DND-41 (cell line): ENCODE data around the gene WWTR1.

Experiments used
- ATAC-seq: fragments of 200-7000 bp; cut with Tn5 transposase; 3 replicates; pipeline ENCODE4 v1.9.1; 2021; ENCODE audit warnings: low read depth; ENCODE audit not compliant: insufficient read depth
- DNase-seq: peaks from one replicate; pipeline ENCODE4 v3.0.0-alpha.2; 2020
- H2AFZ ChIP-seq: 2 replicates; pipeline ENCODE4 v1.6.0; 2012; ENCODE audit warnings: low read depth, low read length
- H3K27ac ChIP-seq: 2 replicates; pipeline ENCODE4 v1.5.1; 2012; ENCODE audit warnings: low read length, inconsistent platforms
- H3K27me3 ChIP-seq: fragments of 200-600 bp; sonication (generic); 2 replicates; pipeline ENCODE4 v1.6.0; 2012; ENCODE audit warnings: low read length, mild to moderate bottlenecking, inconsistent platforms; ENCODE audit not compliant: insufficient read depth, poor library complexity
- H3K36me3 ChIP-seq: 2 replicates; pipeline ENCODE4 v1.5.1; 2012; ENCODE audit warnings: low read length, inconsistent platforms; ENCODE audit not compliant: insufficient read depth
- H3K4me1 ChIP-seq: 2 replicates; pipeline ENCODE4 v1.5.1; 2012; ENCODE audit warnings: mild to moderate bottlenecking, low read length; ENCODE audit not compliant: insufficient read depth
- H3K4me2 ChIP-seq: 2 replicates; pipeline ENCODE4 v1.6.0; 2012; ENCODE audit warnings: mild to moderate bottlenecking, moderate library complexity, low read length, inconsistent platforms; ENCODE audit not compliant: insufficient read depth
- H3K4me3 ChIP-seq, 2 experiments: fragments of 200-600 bp in 1 of 2; shearing (Covaris generic) in 1 of 2; 2 replicates each; pipeline ENCODE4 v1.5.1; 2012 to 2016; ENCODE audit warnings: inconsistent platforms in 2 of 2, low read length in 2 of 2, mild to moderate bottlenecking in 2 of 2, low read depth in 1 of 2, moderate library complexity in 1 of 2
- H3K79me2 ChIP-seq: 2 replicates; pipeline ENCODE4 v1.6.0; 2012; ENCODE audit warnings: low read length, inconsistent platforms; ENCODE audit not compliant: insufficient read depth
- H3K9ac ChIP-seq: 2 replicates; pipeline ENCODE4 v1.6.0; 2012; ENCODE audit warnings: low read depth, mild to moderate bottlenecking, inconsistent platforms, low read length, moderate library complexity
- H3K9me3 ChIP-seq: 2 replicates; pipeline ENCODE4 v1.5.1; 2012; ENCODE audit warnings: low read length, moderate library complexity, mild to moderate bottlenecking, inconsistent platforms; ENCODE audit not compliant: insufficient read depth, severe bottlenecking
- H4K20me1 ChIP-seq: 2 replicates; pipeline ENCODE4 v1.6.0; 2012; ENCODE audit warnings: low read length; ENCODE audit not compliant: insufficient read depth
- CTCF ChIP-seq: IDR thresholded peaks from 2 replicates; pipeline ENCODE4 v1.5.1; 2012; ENCODE audit warnings: borderline replicate concordance, low read length, moderate library complexity, mild to moderate bottlenecking; ENCODE audit not compliant: poor library complexity, severe bottlenecking; ENCODE audit errors: extremely low read depth
- EZH2 ChIP-seq: IDR thresholded peaks from 3 replicates; pipeline ENCODE4 v1.6.1; 2012; ENCODE audit warnings: borderline replicate concordance, low read depth, mild to moderate bottlenecking, moderate library complexity, low read length, inconsistent platforms; ENCODE audit not compliant: severe bottlenecking

Gene WWTR1

GRCh38 chr3:149547954-149548668 is 109.7 kb downstream of the WWTR1 start:
- H3K36me3 ChIP-seq: no peaks in the 10 kb centered on the region
- no peak overlapping the region for H3K9ac ChIP-seq
- ATAC-seq (no peak), DNase-seq (no peak)
- H3K4me1 ChIP-seq: no peaks in the 10 kb centered on the region
- no peaks in the 10 kb centered on the region for H3K79me2 ChIP-seq
- H4K20me1 ChIP-seq: no peaks in the 10 kb centered on the region
- no peak overlapping the region for H3K27ac ChIP-seq
- H3K4me2 ChIP-seq: no peak overlapping the region
- H3K9me3 ChIP-seq: no peaks in the 10 kb centered on the region
- TF ChIP-seq CTCF: no peak
- TF ChIP-seq EZH2: no peak
- H2AFZ ChIP-seq: no peak overlapping the region
- H3K27me3 ChIP-seq: no peaks in the 10 kb centered on the region
- H3K4me3 ChIP-seq: no peak overlapping the region

GRCh38 chr3:149547413-149547812 is 110.4 kb downstream of the WWTR1 start:
- no peaks in the 10 kb centered on the region for H3K27me3 ChIP-seq
- no peaks in the 10 kb centered on the region for H3K36me3 ChIP-seq
- H3K4me3 ChIP-seq: no peak overlapping the region
- no peak overlapping the region for H3K4me2 ChIP-seq
- ATAC-seq: no peak
- H4K20me1 ChIP-seq: no peaks in the 10 kb centered on the region
- TF ChIP-seq CTCF: no peak
- TF ChIP-seq EZH2: no peak
- no peaks in the 10 kb centered on the region for H3K4me1 ChIP-seq
- no peaks in the 10 kb centered on the region for H3K79me2 ChIP-seq
- no peak overlapping the region for H2AFZ ChIP-seq
- no peaks in the 10 kb centered on the region for H3K9me3 ChIP-seq
- no peak overlapping the region for H3K27ac ChIP-seq
- no peak overlapping the region for H3K9ac ChIP-seq
- no peak for DNase-seq

GRCh38 chr3:149545049-149545448 is 112.8 kb downstream of the WWTR1 start:
- no peaks in the 10 kb centered on the region for H3K9me3 ChIP-seq
- DNase-seq: no peak
- H3K9ac ChIP-seq: no peak overlapping the region
- ATAC-seq: no peak
- H3K27me3 ChIP-seq: no peaks in the 10 kb centered on the region
- H3K4me1 ChIP-seq: no peaks in the 10 kb centered on the region
- no peak overlapping the region for H3K4me2 ChIP-seq
- H4K20me1 ChIP-seq: no peaks in the 10 kb centered on the region
- no peaks in the 10 kb centered on the region for H3K79me2 ChIP-seq
- no peak overlapping the region for H3K27ac ChIP-seq
- H2AFZ ChIP-seq: no peak overlapping the region
- H3K4me3 ChIP-seq: no peak overlapping the region
- TF ChIP-seq CTCF (no peak), EZH2 (no peak)
- no peaks in the 10 kb centered on the region for H3K36me3 ChIP-seq
